ENCODE results near the gene TGFA. TPM values are rescaled to one million over a fixed set of nuclear protein-coding genes. Genes with fewer than 3 reads are reported as not detected.
A peak's percentile ranks its signal among the peaks of the same experiment; 100 is the strongest.

Gene TGFA
- total RNA-seq, 1 donor = not detected

DNA sequence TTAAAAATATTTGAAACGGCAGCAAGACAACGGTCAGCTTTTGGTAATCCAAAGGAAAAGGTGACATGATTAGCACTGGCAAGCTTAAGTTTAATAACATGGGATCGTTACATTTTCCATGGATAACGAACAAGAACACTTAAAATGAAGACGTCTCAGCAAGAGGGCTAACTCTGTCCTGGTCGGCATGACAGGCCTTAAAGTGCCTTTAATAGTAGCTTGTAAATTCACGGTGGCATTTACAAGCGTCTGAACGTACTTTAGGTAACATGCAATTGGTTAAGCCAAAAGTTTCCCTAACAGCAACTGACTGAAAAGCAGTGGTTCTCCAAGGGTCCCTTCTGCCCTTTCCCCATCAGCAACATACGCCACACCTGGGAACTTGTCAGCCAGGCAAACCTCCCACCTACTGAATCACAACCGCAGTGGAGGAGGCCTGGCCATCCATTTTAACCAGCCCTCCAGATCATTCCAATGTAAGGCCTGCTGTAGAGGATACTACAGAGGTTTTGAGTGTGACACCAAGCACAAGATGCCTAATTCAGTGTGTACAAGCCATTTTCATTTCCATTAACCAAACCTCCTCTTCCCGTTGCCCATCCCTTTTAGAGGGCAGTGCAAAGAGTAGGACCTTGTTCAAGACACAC is 4.4 kb downstream of the TGFA start:
- TF ChIP-seq CTCF (IDR thresholded peaks at IDR 0.05; ENCODE audit: insufficient read depth, low read depth, low read length) = no peak
- no peak for DNase-seq (ENCODE audit: low read depth)
- no peak overlapping the region for H3K4me3 ChIP-seq (ENCODE audit: low read depth, low read length)

GRCh38 chr2:70548233-70548632 is 5.4 kb downstream of the TGFA start:
- H3K4me3 ChIP-seq (ENCODE audit: low read depth, low read length) = no peak overlapping the region
- TF ChIP-seq CTCF (IDR thresholded peaks at IDR 0.05; ENCODE audit: insufficient read depth, low read depth, low read length) = no peak
- no peak for DNase-seq (ENCODE audit: low read depth)

GRCh38 chr2:70546885-70547284 is 6.7 kb downstream of the TGFA start:
- DNase-seq (ENCODE audit: low read depth) = no peak
- H3K4me3 ChIP-seq (ENCODE audit: low read depth, low read length) = no peak overlapping the region
- TF ChIP-seq CTCF (IDR thresholded peaks at IDR 0.05; ENCODE audit: insufficient read depth, low read depth, low read length) = no peak

- no peak for DNase-seq (ENCODE audit: low read depth)
- no peak for TF ChIP-seq CTCF (IDR thresholded peaks at IDR 0.05; ENCODE audit: insufficient read depth, low read depth, low read length)
- no peak overlapping the region for H3K4me3 ChIP-seq (ENCODE audit: low read depth, low read length)
Observed at GRCh38 chr2:70546376-70546775, 7.2 kb downstream of the TGFA start.

DNA sequence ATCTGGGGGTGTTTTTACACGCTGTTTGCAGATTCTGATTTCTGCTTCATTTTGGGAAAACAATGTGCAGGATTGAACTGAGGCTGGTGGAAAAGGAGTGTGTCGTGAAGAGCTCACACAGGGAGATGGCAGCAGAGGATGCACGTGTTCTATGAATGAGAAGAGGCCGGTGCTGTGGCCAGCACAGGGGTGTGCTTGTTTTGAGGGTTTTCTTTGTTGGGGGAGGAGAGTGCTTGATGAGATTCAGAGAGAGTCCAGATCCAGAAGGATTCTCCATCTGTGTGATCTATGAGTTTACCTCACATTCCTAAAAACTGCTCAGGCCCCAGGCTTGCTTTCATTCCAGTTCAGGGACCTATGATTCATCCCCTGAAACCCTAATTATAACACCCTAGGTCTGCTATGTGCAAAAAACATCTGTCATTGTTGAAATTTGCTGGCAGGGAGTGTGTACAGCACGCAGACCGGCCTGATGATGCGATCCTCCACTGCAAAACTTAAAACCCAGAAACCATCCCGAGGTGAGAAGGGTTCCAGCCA is 12.1 kb downstream of the TGFA start:
- DNase-seq (ENCODE audit: low read depth) = peak; percentile 30
- no peak for TF ChIP-seq CTCF (IDR thresholded peaks at IDR 0.05; ENCODE audit: insufficient read depth, low read depth, low read length)
- H3K4me3 ChIP-seq (ENCODE audit: low read depth, low read length) = no peak overlapping the region

DNA sequence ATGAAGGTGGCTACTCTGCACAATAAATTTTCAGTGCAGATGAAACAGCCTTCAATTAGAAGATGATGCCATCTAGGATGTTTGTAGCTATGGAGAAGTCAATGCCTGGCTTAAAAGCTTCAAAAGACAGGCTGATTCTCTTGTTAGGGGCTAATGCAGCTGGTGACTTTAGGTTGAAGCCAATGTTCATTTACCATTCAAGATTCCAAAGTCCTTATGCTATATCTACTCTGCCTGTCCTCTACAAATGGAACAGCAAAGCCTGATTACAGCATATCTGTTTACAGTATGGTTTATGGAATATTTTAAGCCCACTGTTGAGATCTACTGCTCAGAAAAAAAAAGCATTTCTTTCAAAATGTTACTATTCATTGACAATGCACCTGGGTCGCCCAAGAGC is 15.8 kb downstream of the TGFA start:
- no peak for TF ChIP-seq CTCF (IDR thresholded peaks at IDR 0.05; ENCODE audit: insufficient read depth, low read depth, low read length)
- DNase-seq (ENCODE audit: low read depth) = no peak
- no peak overlapping the region for H3K4me3 ChIP-seq (ENCODE audit: low read depth, low read length)

Data from fibroblast of villous mesenchyme (primary cell).